Measurements from ENCODE around the gene THAP7. TPM values are rescaled to one million over a fixed set of nuclear protein-coding genes. Genes with fewer than 3 reads are reported as not detected.

Gene THAP7
- total and polyA plus RNA-seq, 2 of the 13 experiments (the other 11 are each of a cell fraction or from before 2014, with no cell fraction given), result 13.0 to 25.5 TPM

- no peak for TF ChIP-seq NONO (IDR thresholded peaks at IDR 0.05)
- TF ChIP-seq NONO (CRISPR knock-in tag; conservative IDR thresholded peaks at IDR 0.05), result peak; percentile 86; the same call in 1 of the 2 replicates
- no peak for TF ChIP-seq TCF12 (IDR thresholded peaks at IDR 0.05)
- peak; percentile 92 for TF ChIP-seq TCF12 (CRISPR knock-in tag; IDR thresholded peaks at IDR 0.05)
- TF ChIP-seq, protein P1, sequence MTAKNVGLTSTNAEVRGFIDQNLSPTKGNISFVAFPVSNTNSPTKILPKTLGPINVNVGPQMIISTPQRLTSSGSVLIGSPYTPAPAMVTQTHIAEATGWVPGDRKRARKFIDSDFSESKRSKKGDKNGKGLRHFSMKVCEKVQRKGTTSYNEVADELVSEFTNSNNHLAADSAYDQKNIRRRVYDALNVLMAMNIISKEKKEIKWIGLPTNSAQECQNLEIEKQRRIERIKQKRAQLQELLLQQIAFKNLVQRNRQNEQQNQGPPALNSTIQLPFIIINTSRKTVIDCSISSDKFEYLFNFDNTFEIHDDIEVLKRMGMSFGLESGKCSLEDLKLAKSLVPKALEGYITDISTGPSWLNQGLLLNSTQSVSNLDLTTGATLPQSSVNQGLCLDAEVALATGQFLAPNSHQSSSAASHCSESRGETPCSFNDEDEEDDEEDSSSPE (CRISPR knock-in tag; IDR thresholded peaks at IDR 0.05), result peak; percentile 80
- TF ChIP-seq ZNF776 (CRISPR knock-in tag; IDR thresholded peaks at IDR 0.05), result peak; percentile 89; the same call in 1 of the 2 replicates
- no peak for TF ChIP-seq TCF7 (IDR thresholded peaks at IDR 0.05; ENCODE audit: low read depth)
- no peak for TF ChIP-seq RFX1 (IDR thresholded peaks at IDR 0.05)
- no peak for TF ChIP-seq ARID5B (CRISPR knock-in tag; IDR thresholded peaks at IDR 0.05)
- TF ChIP-seq POLR2G (IDR thresholded peaks at IDR 0.05; ENCODE audit: low read depth, low read length), result peak; percentile 95
- peak; percentile 95 for TF ChIP-seq TMF1 (CRISPR knock-in tag; IDR thresholded peaks at IDR 0.05; ENCODE audit: low read depth)
- TF ChIP-seq, protein P2, sequence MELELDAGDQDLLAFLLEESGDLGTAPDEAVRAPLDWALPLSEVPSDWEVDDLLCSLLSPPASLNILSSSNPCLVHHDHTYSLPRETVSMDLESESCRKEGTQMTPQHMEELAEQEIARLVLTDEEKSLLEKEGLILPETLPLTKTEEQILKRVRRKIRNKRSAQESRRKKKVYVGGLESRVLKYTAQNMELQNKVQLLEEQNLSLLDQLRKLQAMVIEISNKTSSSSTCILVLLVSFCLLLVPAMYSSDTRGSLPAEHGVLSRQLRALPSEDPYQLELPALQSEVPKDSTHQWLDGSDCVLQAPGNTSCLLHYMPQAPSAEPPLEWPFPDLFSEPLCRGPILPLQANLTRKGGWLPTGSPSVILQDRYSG (CRISPR knock-in tag; IDR thresholded peaks at IDR 0.05), result peak; percentile 98
- TF ChIP-seq ZNF552 (CRISPR knock-in tag; IDR thresholded peaks at IDR 0.05; ENCODE audit: borderline replicate concordance), result 0 out of 2 replicates have a peak, but pooled peaks have one; percentile 46
- peak; percentile 99 for TF ChIP-seq THAP11 (CRISPR knock-in tag; IDR thresholded peaks at IDR 0.05)
- no peak for TF ChIP-seq ZBTB46 (CRISPR knock-in tag; IDR thresholded peaks at IDR 0.05; ENCODE audit: borderline replicate concordance)
- TF ChIP-seq, protein P3, sequence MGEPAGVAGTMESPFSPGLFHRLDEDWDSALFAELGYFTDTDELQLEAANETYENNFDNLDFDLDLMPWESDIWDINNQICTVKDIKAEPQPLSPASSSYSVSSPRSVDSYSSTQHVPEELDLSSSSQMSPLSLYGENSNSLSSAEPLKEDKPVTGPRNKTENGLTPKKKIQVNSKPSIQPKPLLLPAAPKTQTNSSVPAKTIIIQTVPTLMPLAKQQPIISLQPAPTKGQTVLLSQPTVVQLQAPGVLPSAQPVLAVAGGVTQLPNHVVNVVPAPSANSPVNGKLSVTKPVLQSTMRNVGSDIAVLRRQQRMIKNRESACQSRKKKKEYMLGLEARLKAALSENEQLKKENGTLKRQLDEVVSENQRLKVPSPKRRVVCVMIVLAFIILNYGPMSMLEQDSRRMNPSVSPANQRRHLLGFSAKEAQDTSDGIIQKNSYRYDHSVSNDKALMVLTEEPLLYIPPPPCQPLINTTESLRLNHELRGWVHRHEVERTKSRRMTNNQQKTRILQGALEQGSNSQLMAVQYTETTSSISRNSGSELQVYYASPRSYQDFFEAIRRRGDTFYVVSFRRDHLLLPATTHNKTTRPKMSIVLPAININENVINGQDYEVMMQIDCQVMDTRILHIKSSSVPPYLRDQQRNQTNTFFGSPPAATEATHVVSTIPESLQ (CRISPR knock-in tag; conservative IDR thresholded peaks at IDR 0.05), result no peak
- TF ChIP-seq MIXL1 (CRISPR knock-in tag; IDR thresholded peaks at IDR 0.05), result 0 out of 2 replicates have a peak, but pooled peaks have one; percentile 45
- TF ChIP-seq ZNF713 (CRISPR knock-in tag; IDR thresholded peaks at IDR 0.05), result no peak
Observed at GRCh38 chr22:20981787-20982562, 19.9 kb downstream of the THAP7 start, which contains the start of gene LZTR1 (continued).
